NCI-H1930 (cell line): ENCODE data around the gene PLA2G10.
"Not testable (repeated sequence)": the region's sequence is repeated elsewhere in the genome, so short reads cannot be mapped to it uniquely, and the experiment has no call there.

Source experiments
- DNase-seq, 2 experiments: peaks; one replicate each; lab custom pipeline; 2025; lab: John Stamatoyannopoulos, UW

Gene PLA2G10

GRCh38 chr16:14667347-14668266, 26.5 kb downstream of the PLA2G10 start:
- DNase-seq: no peak

- no peak for DNase-seq
Measured at GRCh38 chr16:14658063-14658462, 36.0 kb downstream of the PLA2G10 start.

- no peak for DNase-seq
Measured at GRCh38 chr16:14652726-14653125, 41.4 kb downstream of the PLA2G10 start.

- DNase-seq: no peak
Measured at GRCh38 chr16:14650629-14651028, 43.5 kb downstream of the PLA2G10 start.

- no peak for DNase-seq
Measured at GRCh38 chr16:14649816-14650215, 44.3 kb downstream of the PLA2G10 start.

- DNase-seq: no peak
Measured at GRCh38 chr16:14641926-14642325, 52.2 kb downstream of the PLA2G10 start.

GRCh38 chr16:14641206-14641605, 52.9 kb downstream of the PLA2G10 start:
- DNase-seq: no peak

- no peak for DNase-seq
Measured at GRCh38 chr16:14640538-14640937, 53.6 kb downstream of the PLA2G10 start.

GRCh38 chr16:14636951-14637240, 57.2 kb downstream of the PLA2G10 start:
- not testable (repeated sequence) for DNase-seq

- DNase-seq: not testable (repeated sequence)
Measured at GRCh38 chr16:14636179-14636950, 57.7 kb downstream of the PLA2G10 start.

GRCh38 chr16:14635395-14636165, 58.5 kb downstream of the PLA2G10 start:
- no peak for DNase-seq

GRCh38 chr16:14634389-14634725, 59.8 kb downstream of the PLA2G10 start:
- no peak for DNase-seq

GRCh38 chr16:14632693-14633569, 61.2 kb downstream of the PLA2G10 start, which contains the start of gene BFAR:
Gene BFAR, plus strand, starts transcription at chr16:14632951. Its CDS starts 11,396 bp downstream, at chr16:14644347.
- peak; percentile 97 for DNase-seq

- DNase-seq: not testable (repeated sequence)
Measured at GRCh38 chr16:14630620-14631330, 63.3 kb downstream of the PLA2G10 start.

- peak; percentile 97 for DNase-seq
Measured at GRCh38 chr16:14629919-14630619, 64.0 kb downstream of the PLA2G10 start, which contains the start of gene PARN. Gene PARN, minus strand, starts transcription at chr16:14630260. Its CDS starts 135 bp downstream, at chr16:14630125.

GRCh38 chr16:14629612-14629918, 64.5 kb downstream of the PLA2G10 start:
- no peak for DNase-seq

- DNase-seq: no peak
Measured at GRCh38 chr16:14628806-14629611, 65.1 kb downstream of the PLA2G10 start.

- no peak for DNase-seq
Measured at GRCh38 chr16:14627078-14627477, 67.0 kb downstream of the PLA2G10 start.
